Neural cell (in vitro differentiated cells): ENCODE results near the gene PPP6R1.

Experiments
- CTCF ChIP-seq: fragments of 450-650 bp; IDR thresholded peaks from 2 replicates; pipeline ENCODE4 v1.5.1; 2014; ENCODE audit warnings: antibody characterized with exemption, mild to moderate bottlenecking, moderate library complexity; ENCODE audit not compliant: poor library complexity, severe bottlenecking
- EZH2 ChIP-seq: fragments of 200-600, 300-800 bp; shearing (Covaris generic), sonication (generic); IDR thresholded peaks from 2 replicates; pipeline ENCODE4 v1.6.1; 2014; ENCODE audit warnings: antibody characterized with exemption, low read length, borderline replicate concordance, mild to moderate bottlenecking; ENCODE audit not compliant: insufficient read depth, poor library complexity, severe bottlenecking
- POLR2AphosphoS5 ChIP-seq: IDR thresholded peaks from 2 replicates; pipeline ENCODE4 v1.6.1; 2012
- RAD21 ChIP-seq: fragments of 450-650 bp; conservative IDR thresholded peaks from 2 replicates; pipeline ENCODE4 v1.6.1; 2014; ENCODE audit warnings: antibody characterized with exemption, mild to moderate bottlenecking, moderate library complexity

DNA sequence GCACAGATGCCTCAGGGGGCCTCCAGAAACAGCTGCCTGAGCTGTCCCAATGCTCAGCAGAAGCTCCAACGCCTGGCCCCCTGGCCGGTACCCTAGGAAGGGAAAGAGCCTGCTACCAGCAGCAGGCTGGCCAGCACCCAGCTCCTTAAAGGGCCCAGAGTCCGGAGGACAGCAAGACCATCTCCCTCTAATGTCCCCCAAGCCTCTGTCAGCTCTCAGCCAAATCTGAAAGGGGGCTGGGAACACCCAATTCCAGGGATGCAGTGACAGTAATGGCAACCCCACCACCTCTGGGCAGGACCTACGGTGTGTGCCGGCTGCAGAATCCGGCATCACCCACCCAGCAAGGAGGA is 4.2 kb downstream of the PPP6R1 start:
- TF ChIP-seq RAD21, result no peak
- no peak for TF ChIP-seq CTCF
- no peak for TF ChIP-seq POLR2AphosphoS5
- no peak for TF ChIP-seq EZH2
